Measurements from ENCODE around the gene PIP5K1C.
"Not testable (repeated sequence)": the region's sequence is repeated elsewhere in the genome, so short reads cannot be mapped to it uniquely, and the experiment has no call there.

PIP5K1C gene

DNA sequence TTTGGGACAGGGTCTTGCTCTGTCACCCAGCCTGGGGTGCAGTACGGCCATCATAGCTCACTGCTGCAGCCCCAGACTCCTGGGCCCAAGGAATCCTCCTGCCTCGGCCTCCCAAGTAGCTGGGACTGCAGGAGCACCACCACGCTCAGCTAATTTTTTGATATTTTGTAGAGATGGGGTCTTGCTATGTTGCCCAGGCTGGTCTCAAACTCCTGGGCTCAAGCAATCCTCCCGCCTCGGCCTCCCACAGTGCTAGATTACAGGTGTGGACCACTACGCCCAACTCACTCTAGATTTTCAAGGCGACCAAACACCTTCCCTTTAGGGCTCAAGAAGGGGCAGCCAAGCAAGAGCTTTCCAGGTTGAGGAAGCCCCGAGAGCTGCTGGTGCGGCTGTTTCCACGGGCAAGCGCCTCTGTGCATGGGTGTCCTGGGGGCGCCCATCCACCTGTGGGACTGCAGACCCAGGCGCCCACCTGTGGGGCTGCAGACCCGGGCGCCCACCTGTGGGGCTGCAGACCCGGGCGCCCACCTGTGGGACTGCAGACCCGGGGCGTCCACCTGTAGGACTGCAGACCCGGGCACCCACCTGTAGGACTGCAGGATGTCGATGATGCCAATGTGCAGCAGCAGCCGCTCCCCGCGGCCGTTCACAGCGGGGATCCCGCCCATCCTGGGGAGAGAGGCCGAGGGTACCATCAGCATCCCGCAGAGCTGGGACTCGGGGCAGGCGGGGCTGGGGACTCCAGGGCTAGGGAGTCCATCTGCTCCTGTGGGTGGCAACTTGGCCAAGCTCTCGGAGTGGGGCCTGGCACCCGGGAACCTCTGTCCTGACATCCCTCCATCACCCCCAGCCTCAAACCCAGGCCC, 52.0 kb downstream of the PIP5K1C start:
- H3K9me3 Mint-ChIP-seq = no peaks in the 10 kb centered on the region
- H3K27ac Mint-ChIP-seq = no peak overlapping the region
- H3K36me3 Mint-ChIP-seq = no peaks in the 10 kb centered on the region
- H3K4me1 Mint-ChIP-seq = no peaks in the 10 kb centered on the region
- no peak for DNase-seq
- H3K27me3 Mint-ChIP-seq = no peaks in the 10 kb centered on the region
- CTCF ChIA-PET = no interaction called here
- no peak overlapping the region for H3K4me3 Mint-ChIP-seq

GRCh38 chr19:3647102-3647501, 53.2 kb downstream of the PIP5K1C start:
- H3K27ac Mint-ChIP-seq, H3K36me3 Mint-ChIP-seq, H3K4me1 Mint-ChIP-seq, DNase-seq, H3K27me3 Mint-ChIP-seq, H3K9me3 Mint-ChIP-seq, H3K4me3 Mint-ChIP-seq, CTCF ChIA-PET: not testable (repeated sequence)

DNA sequence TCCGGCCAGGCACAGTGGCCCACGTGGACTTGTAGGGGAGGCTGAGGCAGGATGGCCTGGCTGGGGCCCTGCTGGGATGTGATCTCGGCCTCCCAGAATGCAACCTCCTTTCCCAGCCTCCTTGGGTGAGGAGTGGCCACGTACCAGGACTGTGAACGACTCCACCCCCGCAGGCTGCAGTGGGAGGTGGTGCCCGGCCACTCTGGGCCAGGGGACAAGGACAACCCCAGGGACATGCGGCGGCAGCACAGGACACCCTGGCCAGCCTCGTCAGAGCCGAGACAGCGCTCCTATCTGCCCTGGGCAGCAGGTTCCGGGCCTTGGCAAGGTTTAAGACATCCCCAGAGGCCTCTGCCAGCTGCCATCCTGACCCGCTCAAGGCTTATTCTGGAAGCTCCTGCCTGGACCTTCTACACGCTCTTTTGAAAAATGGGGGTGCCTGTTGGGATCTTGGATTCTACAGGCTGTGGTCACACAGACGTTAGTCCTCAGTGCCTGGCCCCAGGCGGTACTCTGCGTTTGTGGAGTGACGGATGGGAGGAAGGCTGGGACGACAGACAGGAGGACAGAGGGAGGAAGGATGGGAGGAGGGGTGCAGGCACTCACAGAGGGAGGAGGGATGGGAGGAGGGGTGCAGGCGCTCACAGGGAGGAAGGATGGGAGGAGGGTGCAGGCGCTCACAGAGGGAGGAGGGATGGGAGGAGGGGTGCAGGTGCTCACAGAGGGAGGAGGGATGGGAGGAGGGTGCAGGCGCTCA, 53.8 kb downstream of the PIP5K1C start:
- H3K9me3 Mint-ChIP-seq = no peaks in the 10 kb centered on the region
- DNase-seq = no peak
- H3K36me3 Mint-ChIP-seq = no peaks in the 10 kb centered on the region
- no peaks in the 10 kb centered on the region for H3K27me3 Mint-ChIP-seq
- H3K27ac Mint-ChIP-seq = no peak overlapping the region
- H3K4me3 Mint-ChIP-seq = no peak overlapping the region
- no peaks in the 10 kb centered on the region for H3K4me1 Mint-ChIP-seq
- CTCF ChIA-PET = no interaction called here

- Mint-ChIP-seq H3K27ac (no peak overlapping the region), H3K4me1 (no peaks in the 10 kb centered on the region), H3K27me3 (no peaks in the 10 kb centered on the region), H3K36me3 (no peaks in the 10 kb centered on the region), H3K4me3 (no peak overlapping the region), H3K9me3 (no peaks in the 10 kb centered on the region)
- CTCF ChIA-PET = no interaction called here
- DNase-seq = no peak
Measured at GRCh38 chr19:3645726-3646125, 54.5 kb downstream of the PIP5K1C start.

- Mint-ChIP-seq H3K4me1 (no peaks in the 10 kb centered on the region), H3K36me3 (no peaks in the 10 kb centered on the region), H3K27ac (no peak overlapping the region), H3K4me3 (no peak overlapping the region), H3K27me3 (no peaks in the 10 kb centered on the region), H3K9me3 (no peaks in the 10 kb centered on the region)
- DNase-seq = no peak
- CTCF ChIA-PET = no interaction called here
Measured at GRCh38 chr19:3645067-3645396, 55.2 kb downstream of the PIP5K1C start.

DNA sequence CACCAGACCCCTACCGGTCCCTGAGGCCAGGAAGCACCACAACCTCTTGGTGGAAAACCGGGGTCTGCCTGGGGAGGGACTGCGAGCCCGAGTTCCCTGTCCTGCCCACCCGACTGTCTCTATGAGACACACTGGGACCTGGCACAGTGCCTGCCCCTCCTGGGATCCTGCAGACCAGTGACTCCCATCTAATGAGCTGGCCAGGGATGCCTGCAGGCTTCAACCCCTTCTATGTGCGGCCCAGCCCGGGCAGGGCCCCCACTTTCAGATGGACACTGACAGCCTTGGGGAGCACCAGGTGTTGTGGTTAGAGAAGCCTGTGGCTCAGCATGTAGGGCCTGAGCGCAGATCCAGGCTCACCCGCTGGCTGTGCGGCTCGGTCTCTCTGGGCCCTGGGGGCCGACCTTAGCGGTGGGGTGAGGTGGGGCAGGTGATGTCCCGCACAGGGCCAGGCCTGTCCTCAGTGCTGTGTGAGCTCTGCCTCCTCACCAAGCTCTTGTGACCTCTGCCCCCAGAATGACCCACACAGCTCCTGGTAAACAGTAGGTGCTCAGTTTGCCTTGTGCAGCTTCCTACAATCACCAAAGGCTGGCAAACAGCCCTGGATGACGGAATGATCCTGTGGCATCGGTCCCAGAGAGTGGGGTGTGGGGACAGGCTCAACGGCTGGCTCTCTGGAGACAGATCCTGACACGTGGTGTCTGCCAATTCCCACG, 55.8 kb downstream of the PIP5K1C start:
- Mint-ChIP-seq H3K4me1 (no peaks in the 10 kb centered on the region), H3K9me3 (no peaks in the 10 kb centered on the region), H3K27ac (no peak overlapping the region), H3K27me3 (no peaks in the 10 kb centered on the region), H3K36me3 (peaks cover 2% of the 10 kb centered on the region), H3K4me3 (no peak overlapping the region)
- no peak for DNase-seq
- CTCF ChIA-PET = no interaction called here

DNA sequence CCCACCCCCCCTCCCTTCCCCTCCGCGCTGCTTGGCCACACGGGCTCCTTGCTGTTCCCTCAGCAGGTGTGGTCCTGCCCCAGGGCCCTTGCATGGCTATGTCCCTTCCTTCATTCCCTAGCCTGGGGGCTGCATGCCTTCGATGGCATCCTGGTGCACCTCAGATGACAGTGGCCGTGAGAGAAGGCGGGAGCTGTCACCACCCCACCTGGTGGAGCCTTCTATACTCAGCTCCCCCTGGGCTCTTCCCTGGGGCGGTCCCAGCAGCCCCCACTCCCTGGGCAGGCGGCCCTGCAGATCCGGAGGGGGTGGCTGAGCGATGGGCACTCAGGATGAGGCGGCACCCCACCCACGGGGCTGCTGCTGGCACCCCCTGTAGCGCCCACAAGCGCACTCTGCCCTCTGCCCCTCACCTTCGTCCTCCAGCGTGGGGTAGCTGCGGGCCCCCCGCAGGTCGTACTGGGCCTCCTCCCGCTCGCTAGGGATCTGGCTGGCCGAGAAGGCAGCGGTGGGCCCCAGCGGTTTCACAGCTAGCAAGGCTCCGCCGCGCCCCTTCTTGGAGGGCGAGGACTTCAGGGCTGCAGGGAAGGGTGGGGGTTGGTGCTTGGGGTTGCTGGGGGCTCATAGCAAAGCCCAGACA, 56.5 kb downstream of the PIP5K1C start:
- Mint-ChIP-seq H3K4me1 (no peaks in the 10 kb centered on the region), H3K36me3 (peaks cover 4% of the 10 kb centered on the region), H3K9me3 (no peaks in the 10 kb centered on the region), H3K27ac (no peak overlapping the region), H3K4me3 (no peak overlapping the region), H3K27me3 (no peaks in the 10 kb centered on the region)
- CTCF ChIA-PET = no interaction called here
- no peak for DNase-seq

- peak; percentile 44 for DNase-seq
- Mint-ChIP-seq H3K27me3 (no peaks in the 10 kb centered on the region), H3K9me3 (no peaks in the 10 kb centered on the region), H3K36me3 (peaks cover 6% of the 10 kb centered on the region), H3K27ac (no peak overlapping the region), H3K4me3 (no peak overlapping the region), H3K4me1 (no peaks in the 10 kb centered on the region)
- CTCF ChIA-PET = no interaction called here
Measured at GRCh38 chr19:3642987-3643673, 57.1 kb downstream of the PIP5K1C start.

- CTCF ChIA-PET = no interaction called here
- H3K27ac Mint-ChIP-seq = no peak overlapping the region
Measured at GRCh38 chr19:3642296-3642695, 58.0 kb downstream of the PIP5K1C start.

GRCh38 chr19:3641515-3642269, 58.6 kb downstream of the PIP5K1C start:
- H3K27ac Mint-ChIP-seq = no peak overlapping the region
- CTCF ChIA-PET = no interaction called here
- H3K4me3 Mint-ChIP-seq = no peak overlapping the region
- no peaks in the 10 kb centered on the region for H3K27me3 Mint-ChIP-seq
- no peaks in the 10 kb centered on the region for H3K9me3 Mint-ChIP-seq
- H3K4me1 Mint-ChIP-seq = no peaks in the 10 kb centered on the region
- DNase-seq = no peak
- H3K36me3 Mint-ChIP-seq = peaks cover 6% of the 10 kb centered on the region

More at GRCh38 chr19:3642296-3642695, 58.0 kb downstream of the PIP5K1C start:
- Mint-ChIP-seq H3K36me3 (peaks cover 6% of the 10 kb centered on the region), H3K4me1 (no peaks in the 10 kb centered on the region), H3K4me3 (no peak overlapping the region), H3K9me3 (no peaks in the 10 kb centered on the region), H3K27me3 (no peaks in the 10 kb centered on the region)
- DNase-seq = no peak

GRCh38 chr19:3639479-3639878, 60.8 kb downstream of the PIP5K1C start:
- no peaks in the 10 kb centered on the region for H3K4me1 Mint-ChIP-seq
- H3K27me3 Mint-ChIP-seq = no peaks in the 10 kb centered on the region
- H3K4me3 Mint-ChIP-seq = no peak overlapping the region
- CTCF ChIA-PET = no interaction called here
- no peaks in the 10 kb centered on the region for H3K9me3 Mint-ChIP-seq
- DNase-seq = no peak
- no peak overlapping the region for H3K27ac Mint-ChIP-seq
- H3K36me3 Mint-ChIP-seq = peaks cover 6% of the 10 kb centered on the region

DNA sequence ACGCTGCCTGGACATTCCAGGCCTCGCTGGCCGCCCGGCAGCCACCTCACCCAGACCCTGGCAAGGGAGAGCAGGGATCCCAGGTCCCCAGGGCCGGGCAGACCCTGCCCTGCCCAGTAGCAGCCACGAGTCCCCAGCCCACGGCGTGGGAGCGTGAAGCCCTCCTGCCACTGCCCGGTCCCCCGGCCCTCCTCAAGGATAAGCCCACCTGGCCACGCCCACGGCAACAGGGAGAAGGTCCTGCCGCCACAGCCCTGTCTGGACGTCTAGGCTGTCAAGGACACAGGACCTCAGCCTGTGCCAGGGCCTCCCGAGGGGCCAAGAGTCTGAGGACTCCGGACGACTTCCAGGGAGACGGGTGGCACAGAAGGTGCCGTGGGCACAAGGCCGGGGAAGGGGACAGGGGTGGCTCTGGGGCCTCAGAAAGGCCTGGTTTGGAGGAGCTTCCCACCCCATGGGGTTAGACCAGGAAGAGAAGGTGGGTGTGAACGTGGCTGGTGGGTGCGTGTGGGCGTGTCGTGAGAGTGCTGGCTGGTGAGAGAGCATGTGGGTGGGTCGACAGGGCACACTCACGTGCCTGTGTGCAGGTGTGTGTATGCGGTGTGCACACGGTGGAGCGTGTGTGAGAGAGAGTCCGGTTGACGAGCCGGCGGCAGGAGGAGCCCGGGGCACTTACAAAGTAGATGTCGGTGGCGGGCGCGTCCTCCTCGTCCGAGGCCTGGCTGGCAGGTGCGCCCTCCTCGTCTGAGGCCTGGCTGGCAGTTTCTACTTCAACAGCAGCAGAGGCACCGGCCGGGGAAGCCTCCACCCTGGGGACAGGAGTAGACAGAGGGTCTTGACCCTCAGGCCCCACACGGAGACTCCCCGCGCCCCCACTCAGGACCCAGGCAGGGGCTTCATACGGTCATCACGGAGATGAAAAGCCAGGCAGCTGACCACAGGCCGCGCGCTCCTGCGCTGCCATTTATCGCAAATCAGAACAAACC, 61.8 kb downstream of the PIP5K1C start:
- Mint-ChIP-seq H3K4me3 (no peak overlapping the region), H3K27ac (no peak overlapping the region), H3K36me3 (peaks cover 6% of the 10 kb centered on the region), H3K9me3 (no peaks in the 10 kb centered on the region), H3K4me1 (no peaks in the 10 kb centered on the region), H3K27me3 (no peaks in the 10 kb centered on the region)
- DNase-seq = no peak
- CTCF ChIA-PET = no interaction called here

- H3K27me3 Mint-ChIP-seq = no peaks in the 10 kb centered on the region
- H3K4me1 Mint-ChIP-seq = no peaks in the 10 kb centered on the region
- no peak overlapping the region for H3K4me3 Mint-ChIP-seq
- no peak overlapping the region for H3K27ac Mint-ChIP-seq
- no peaks in the 10 kb centered on the region for H3K9me3 Mint-ChIP-seq
- H3K36me3 Mint-ChIP-seq = peaks cover 6% of the 10 kb centered on the region
- no peak for DNase-seq
- CTCF ChIA-PET = no interaction called here
Measured at GRCh38 chr19:3637621-3638020, 62.6 kb downstream of the PIP5K1C start.

Data from activated naive CD4-positive, alpha-beta T cell treated with anti-CD3 and anti-CD28 coated beads, Interleukin-2, amount 10 ng/mL, durations not matched to agents 7 days and 5 days (primary cell).